Kidney capillary endothelial cell (primary cell): ENCODE measurements around the gene CYGB.
"Not testable (repeated sequence)": the region's sequence is repeated elsewhere in the genome, so short reads cannot be mapped to it uniquely, and the experiment has no call there.

Source experiments
- DNase-seq: peaks from one replicate; pipeline ENCODE4 v3.0.0-alpha.2; 2018; ENCODE audit warnings: low spot score

CYGB gene

GRCh38 chr17:76523084-76524037 is 14.1 kb downstream of the CYGB start:
- DNase-seq: no peak

- not testable (repeated sequence) for DNase-seq
These were observed 15.8 kb downstream of the CYGB start for GRCh38 chr17:76521683-76522082.

GRCh38 chr17:76521262-76521661 is 16.2 kb downstream of the CYGB start:
- no peak for DNase-seq

- no peak for DNase-seq
These were observed 18.2 kb downstream of the CYGB start for GRCh38 chr17:76519048-76519966.

GRCh38 chr17:76517638-76518038 is 19.9 kb downstream of the CYGB start:
- DNase-seq: no peak

GRCh38 chr17:76515274-76515949 is 22.1 kb downstream of the CYGB start:
- no peak for DNase-seq

GRCh38 chr17:76514355-76514754 is 23.2 kb downstream of the CYGB start:
- not testable (repeated sequence) for DNase-seq

GRCh38 chr17:76513306-76513692 is 24.2 kb downstream of the CYGB start:
- no peak for DNase-seq

GRCh38 chr17:76512366-76513305 is 24.9 kb downstream of the CYGB start:
- DNase-seq: no peak

GRCh38 chr17:76511668-76512365 is 25.7 kb downstream of the CYGB start:
- no peak for DNase-seq

GRCh38 chr17:76510831-76511244 is 26.7 kb downstream of the CYGB start:
- DNase-seq: no peak

GRCh38 chr17:76508472-76509063 is 28.9 kb downstream of the CYGB start:
- not testable (repeated sequence) for DNase-seq

- DNase-seq: peak; percentile 57
These were observed 30.8 kb downstream of the CYGB start for GRCh38 chr17:76506408-76507345.

- no peak for DNase-seq
These were observed 33.4 kb downstream of the CYGB start for GRCh38 chr17:76504117-76504516.

GRCh38 chr17:76502341-76503211 is 34.9 kb downstream of the CYGB start:
- no peak for DNase-seq

GRCh38 chr17:76501827-76502307 is 35.6 kb downstream of the CYGB start:
- DNase-seq: no peak

GRCh38 chr17:76501018-76501826 is 36.3 kb downstream of the CYGB start, which contains the start of gene RHBDF2:
Gene RHBDF2, minus strand, starts transcription at chr17:76501423. Its CDS starts 19,899 bp downstream, at chr17:76481524.
- peak; percentile 38 for DNase-seq
